T-helper 1 cell treated with Interleukin-12 subunit alpha and Interleukin-12 subunit beta and Interleukin-4 antibody, amounts not matched to agents 30 ng/mL and 1 ng/mL, for 36 hours (primary cell): Measurements from ENCODE around the gene CCSAP. TPM values are rescaled to one million over a fixed set of nuclear protein-coding genes. Genes with fewer than 3 reads are reported as not detected.

Experiments used
- intact Hi-C: fragments of 100-400 bp; cut with micrococcal nuclease; formaldehyde crosslinking; loops from one replicate; pipeline ENCODE4 v1.15.1; 2024
- total RNA-seq: library from RNA; stranded (reverse); gene quantifications from 2 replicates; pipeline ENCODE4 v1.2.3, GENCODE V29; 2022

Gene CCSAP
- total RNA-seq, 1 donor from 2014 or later, result 8.4 TPM

GRCh38 chr1:229327765-229328164 lies 15.1 kb downstream of the CCSAP start:
- intact Hi-C loops, result loop anchor here (5.0 kb wide), 1 partner anchor 180 kb away; the partner anchor contains the start of gene NUP133

DNA sequence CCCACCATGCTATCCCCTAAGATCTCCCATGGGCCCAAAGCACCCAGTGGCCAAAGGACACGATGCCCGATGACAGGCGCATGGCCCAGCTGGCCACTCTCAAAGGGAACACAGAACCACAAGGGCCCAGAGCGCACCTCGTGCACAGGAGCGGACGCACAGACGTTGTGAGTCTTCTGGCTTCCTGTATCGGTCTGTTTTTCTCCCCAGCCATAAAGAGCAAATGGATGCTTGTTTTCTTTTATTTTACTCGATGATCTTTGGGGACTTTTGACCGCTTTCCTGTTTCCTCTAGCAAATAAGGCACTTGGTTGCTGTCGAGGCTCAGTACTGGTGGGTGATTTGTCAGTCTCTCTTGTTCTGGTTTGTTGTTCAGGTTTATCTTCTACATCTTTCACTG lies 16.2 kb downstream of the CCSAP start:
- intact Hi-C loops, result loop anchor here (1.0 to 5.0 kb wide), 2 partner anchors 15 to 181 kb away; partner anchors contain the start of gene NUP133

- intact Hi-C loops, result loop anchor here (1.0 to 5.0 kb wide), 2 partner anchors 15 to 181 kb away; partner anchors contain the start of gene NUP133
Measured at GRCh38 chr1:229325853-229326487, 16.9 kb downstream of the CCSAP start.

- intact Hi-C loops, result loop anchor here (5.0 kb wide), 1 partner anchor 182 kb away; the partner anchor contains the start of gene NUP133
Measured at GRCh38 chr1:229325401-229325800, 17.4 kb downstream of the CCSAP start.

DNA sequence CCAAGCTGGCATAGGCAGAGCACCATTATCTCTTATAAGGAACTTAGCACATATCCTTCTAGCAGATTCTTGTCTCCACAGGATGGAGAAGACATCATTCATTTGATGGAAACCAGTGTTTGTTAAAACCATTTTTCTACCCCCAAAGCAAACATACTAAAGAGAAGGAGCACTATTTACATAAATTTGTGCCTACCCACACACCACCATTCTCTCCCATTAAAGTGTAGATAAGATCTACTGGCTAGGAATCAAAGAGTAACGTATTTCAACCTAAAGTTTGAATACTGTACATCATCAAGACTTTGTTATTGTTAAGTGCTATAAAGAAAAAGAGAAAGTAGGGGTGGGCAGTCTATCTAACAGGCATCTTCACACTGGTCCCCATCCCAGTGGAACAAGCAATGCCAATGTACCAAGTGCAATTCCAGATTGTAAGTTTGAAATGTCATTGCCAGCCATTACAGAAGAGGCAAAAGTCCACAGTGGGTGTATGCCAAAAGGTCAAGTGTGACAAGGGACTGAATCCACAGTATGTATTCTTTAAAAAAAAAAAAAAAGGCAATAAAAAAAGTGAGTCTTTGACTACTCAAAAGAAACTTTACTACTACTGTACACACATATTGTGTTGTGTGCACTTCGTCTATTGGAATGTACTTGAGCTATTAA lies 18.8 kb downstream of the CCSAP start:
- intact Hi-C loops, result no loop called here

DNA sequence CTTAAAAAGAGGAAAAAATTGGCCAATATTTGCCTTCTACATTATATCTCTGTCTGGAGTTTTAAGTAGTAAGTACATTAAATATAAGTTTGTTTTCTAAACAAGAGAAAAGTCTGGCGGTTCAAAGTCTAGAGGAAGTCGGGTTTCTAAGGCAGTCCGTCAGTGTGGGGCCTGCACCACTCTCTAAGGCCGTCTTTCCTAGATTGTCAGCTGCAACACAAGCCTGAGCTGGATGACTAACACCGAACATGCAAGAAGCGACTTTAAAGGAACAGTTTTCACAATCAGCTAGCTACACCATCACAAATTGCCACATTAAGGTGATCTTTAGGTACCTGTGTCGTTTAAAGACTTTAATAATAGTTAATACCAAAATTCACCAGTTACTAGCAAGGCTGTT lies 19.6 kb downstream of the CCSAP start:
- intact Hi-C loops, result no loop called here

GRCh38 chr1:229319487-229319886 lies 23.4 kb downstream of the CCSAP start:
- intact Hi-C loops, result no loop called here

DNA sequence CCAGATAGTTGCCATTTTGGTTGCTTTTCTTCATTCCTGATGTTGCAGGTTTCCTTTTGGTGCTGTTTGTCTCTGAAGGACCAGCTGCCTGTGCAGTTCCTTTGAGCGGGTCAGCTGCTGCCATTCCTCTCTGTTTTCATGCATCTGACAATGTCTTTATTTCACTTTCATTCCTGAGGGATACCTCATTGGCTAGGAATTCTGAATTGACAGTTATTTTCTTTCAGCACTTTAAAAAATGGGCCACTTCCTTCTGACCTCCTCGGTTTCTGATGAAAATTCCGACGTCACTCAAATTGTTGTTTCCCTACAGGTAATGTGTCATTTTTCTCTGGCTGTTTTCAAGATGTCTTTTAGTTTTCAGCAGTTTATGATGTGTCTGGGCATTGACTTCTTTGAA lies 24.8 kb downstream of the CCSAP start:
- intact Hi-C loops, result no loop called here

- intact Hi-C loops, result no loop called here
Measured at GRCh38 chr1:229316166-229316565, 26.7 kb downstream of the CCSAP start.

GRCh38 chr1:229310833-229311232 lies 32.0 kb downstream of the CCSAP start:
- intact Hi-C loops, result no loop called here

DNA sequence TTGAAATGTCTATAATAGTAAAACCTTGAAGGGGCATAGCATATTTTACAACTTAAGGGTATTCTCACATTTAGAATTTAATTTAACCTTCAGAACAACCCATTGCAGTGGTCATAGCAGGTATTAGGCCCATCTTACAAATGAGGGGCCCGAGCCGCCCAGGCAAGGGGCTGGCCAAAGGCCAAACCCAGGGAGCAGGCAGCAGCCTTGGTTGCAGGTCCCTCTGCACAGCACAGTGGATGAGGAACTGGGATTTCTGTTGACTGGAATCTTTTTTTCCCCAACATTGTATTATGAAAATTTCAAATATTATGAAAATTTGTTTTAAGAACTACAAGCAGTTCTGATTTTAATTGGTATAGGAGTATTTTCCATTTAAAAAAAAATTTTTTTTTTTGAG lies 33.2 kb downstream of the CCSAP start:
- intact Hi-C loops, result no loop called here

DNA sequence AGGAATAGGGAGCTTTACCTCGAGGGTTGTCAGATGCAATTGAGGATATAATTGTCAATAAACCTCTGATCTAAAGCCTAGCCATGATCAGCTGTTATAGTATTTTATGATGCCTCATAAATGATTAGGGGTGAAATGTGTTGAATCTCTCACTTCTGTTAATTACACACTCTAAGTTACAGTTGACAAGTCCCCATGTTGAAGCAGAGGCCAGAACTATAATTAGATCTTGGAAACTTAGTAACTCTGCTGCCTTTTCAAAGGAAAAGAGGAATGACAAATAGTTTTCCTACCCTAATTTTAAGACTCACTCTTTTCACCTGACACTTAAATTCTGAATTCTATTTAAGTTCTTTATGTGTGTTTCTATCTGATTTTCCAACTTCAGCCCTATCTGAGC lies 33.8 kb downstream of the CCSAP start:
- intact Hi-C loops, result no loop called here

- intact Hi-C loops, result loop anchor here (2.0 kb wide), 1 partner anchor 19 kb away; no protein-coding TSS in a partner anchor
Measured at GRCh38 chr1:229305392-229305791, 37.5 kb downstream of the CCSAP start.

- intact Hi-C loops, result loop anchor here (2.0 kb wide), 1 partner anchor 17 kb away; no protein-coding TSS in a partner anchor
Measured at GRCh38 chr1:229303855-229304254, 39.0 kb downstream of the CCSAP start.

DNA sequence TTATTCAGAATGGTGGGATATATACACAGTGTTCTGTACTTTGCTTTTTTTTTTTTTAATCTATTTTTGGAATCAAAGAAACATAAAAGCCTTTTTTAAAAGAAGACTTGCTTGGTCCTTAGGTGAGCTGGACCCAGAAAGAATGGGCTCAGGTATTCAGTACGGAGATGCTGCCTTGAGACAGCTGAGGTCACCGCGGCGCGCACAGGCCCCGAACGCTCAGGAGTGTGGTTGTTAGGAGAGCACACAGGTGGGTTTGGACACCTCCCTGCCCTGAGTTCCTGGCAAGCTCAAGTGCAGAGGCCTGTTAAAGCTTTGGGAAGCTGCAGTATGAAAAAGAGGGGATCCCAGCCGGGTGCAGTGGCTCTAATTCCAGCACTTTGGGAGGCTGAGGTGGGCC lies 40.1 kb downstream of the CCSAP start:
- intact Hi-C loops, result no loop called here

- intact Hi-C loops, result no loop called here
Measured at GRCh38 chr1:229300099-229300757, 42.6 kb downstream of the CCSAP start.

GRCh38 chr1:229298887-229299503 lies 43.9 kb downstream of the CCSAP start:
- intact Hi-C loops, result no loop called here

DNA sequence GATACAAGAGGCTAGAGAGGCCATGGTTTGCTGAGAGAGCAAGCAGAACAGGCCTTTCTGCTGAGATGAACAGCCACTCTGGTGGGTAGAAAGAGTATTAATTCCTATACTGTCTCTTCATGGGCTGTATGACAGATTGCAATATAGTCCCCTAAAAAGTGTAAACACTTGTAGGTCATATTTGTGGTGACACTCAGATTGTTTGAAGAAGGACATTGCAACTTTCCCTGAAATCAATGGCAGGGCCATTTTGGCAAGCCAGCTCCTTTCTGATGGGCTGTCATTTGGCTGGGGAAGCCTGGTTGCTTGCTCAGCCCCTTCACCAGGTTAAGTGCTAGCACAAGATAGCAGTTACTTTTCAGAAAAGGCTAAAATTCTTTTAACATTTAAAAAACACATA lies 44.4 kb downstream of the CCSAP start:
- intact Hi-C loops, result no loop called here

GRCh38 chr1:229297746-229298145 lies 45.1 kb downstream of the CCSAP start:
- intact Hi-C loops, result no loop called here

- intact Hi-C loops, result no loop called here
Measured at GRCh38 chr1:229296541-229296941, 46.3 kb downstream of the CCSAP start.

DNA sequence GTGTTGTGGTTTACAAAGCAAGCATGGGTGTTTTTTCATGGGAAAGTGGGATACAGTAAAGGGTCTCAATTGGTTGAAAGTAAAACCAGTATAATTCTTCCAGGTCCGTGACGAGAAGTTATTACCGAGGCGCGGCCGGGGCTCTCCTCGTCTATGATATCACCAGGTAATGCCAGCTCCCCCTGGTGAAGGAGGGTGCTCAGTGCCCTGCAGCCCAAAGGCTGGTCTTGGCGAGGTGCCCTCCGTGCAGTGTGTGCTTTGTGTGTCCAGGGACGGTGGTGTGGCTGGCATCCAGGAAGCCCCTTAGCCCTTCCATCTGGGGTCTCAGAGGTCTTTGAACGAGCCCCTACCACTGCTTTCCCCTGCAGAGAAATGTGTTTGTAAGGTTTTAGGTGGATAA lies 47.1 kb downstream of the CCSAP start:
- intact Hi-C loops, result no loop called here
